Endothelial cell of umbilical vein (primary cell): ENCODE results near the gene KCTD20.

Experiments
- EZH2 ChIP-seq: IDR thresholded peaks from 2 replicates; pipeline ENCODE4 v1.6.1; 2012; ENCODE audit warnings: borderline replicate concordance, low read depth, mild to moderate bottlenecking, moderate library complexity, low read length, inconsistent platforms; ENCODE audit not compliant: severe bottlenecking
- POLR2AphosphoS5 ChIP-seq: IDR thresholded peaks from 2 replicates; pipeline ENCODE4 v1.6.1; 2012; ENCODE audit warnings: low read depth, mild to moderate bottlenecking, control low read depth, low read length, moderate library complexity; ENCODE audit not compliant: insufficient read depth
- TF ChIP-seq, protein P1 (sequence below), 2 donors: IDR thresholded peaks; 1 replicate in 1 of 2; 2 replicates in 1 of 2; pipeline ENCODE4 v1.5.1; 2011; ENCODE audit warnings: low read length in 2 of 2, mild to moderate bottlenecking in 2 of 2, moderate library complexity in 2 of 2, control low read depth in 1 of 2, inconsistent platforms in 1 of 2, low read depth in 1 of 2; ENCODE audit not compliant: insufficient read depth in 1 of 2; ENCODE audit errors: extremely low read depth in 1 of 2

DNA sequence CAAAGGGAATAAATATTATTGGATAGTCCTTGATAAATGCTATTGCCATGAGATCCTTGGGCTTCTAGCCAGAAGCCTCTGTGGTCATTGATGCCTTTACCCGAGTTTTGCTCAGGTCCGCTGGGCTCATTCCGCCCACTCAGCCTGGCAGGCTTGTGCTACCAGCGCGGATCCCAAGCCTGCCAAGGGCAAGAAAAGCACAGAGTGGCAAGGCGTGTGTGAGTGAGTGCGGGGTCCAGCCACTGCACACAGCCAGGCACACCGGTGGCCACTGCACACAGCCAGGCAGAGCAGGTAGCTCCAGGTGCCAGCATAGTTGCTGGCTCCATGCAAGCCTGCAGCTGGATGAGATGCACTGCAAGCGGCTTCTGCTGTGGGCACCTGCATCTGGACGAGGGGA is 65.7 kb downstream of the KCTD20 start:
- TF ChIP-seq, protein P1, sequence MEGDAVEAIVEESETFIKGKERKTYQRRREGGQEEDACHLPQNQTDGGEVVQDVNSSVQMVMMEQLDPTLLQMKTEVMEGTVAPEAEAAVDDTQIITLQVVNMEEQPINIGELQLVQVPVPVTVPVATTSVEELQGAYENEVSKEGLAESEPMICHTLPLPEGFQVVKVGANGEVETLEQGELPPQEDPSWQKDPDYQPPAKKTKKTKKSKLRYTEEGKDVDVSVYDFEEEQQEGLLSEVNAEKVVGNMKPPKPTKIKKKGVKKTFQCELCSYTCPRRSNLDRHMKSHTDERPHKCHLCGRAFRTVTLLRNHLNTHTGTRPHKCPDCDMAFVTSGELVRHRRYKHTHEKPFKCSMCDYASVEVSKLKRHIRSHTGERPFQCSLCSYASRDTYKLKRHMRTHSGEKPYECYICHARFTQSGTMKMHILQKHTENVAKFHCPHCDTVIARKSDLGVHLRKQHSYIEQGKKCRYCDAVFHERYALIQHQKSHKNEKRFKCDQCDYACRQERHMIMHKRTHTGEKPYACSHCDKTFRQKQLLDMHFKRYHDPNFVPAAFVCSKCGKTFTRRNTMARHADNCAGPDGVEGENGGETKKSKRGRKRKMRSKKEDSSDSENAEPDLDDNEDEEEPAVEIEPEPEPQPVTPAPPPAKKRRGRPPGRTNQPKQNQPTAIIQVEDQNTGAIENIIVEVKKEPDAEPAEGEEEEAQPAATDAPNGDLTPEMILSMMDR (IDR thresholded peaks at IDR 0.05; ENCODE audit: extremely low read depth in 1 of 2, insufficient read depth in 1 of 2, low read depth in 1 of 2, low read length in 2 of 2) = no peak
- TF ChIP-seq POLR2AphosphoS5 (no peak), EZH2 (no peak)
